ENCODE measurements around the gene MOCS1.
A peak's percentile ranks its signal among the peaks of the same experiment; 100 is the strongest.

The MOCS1 gene

DNA sequence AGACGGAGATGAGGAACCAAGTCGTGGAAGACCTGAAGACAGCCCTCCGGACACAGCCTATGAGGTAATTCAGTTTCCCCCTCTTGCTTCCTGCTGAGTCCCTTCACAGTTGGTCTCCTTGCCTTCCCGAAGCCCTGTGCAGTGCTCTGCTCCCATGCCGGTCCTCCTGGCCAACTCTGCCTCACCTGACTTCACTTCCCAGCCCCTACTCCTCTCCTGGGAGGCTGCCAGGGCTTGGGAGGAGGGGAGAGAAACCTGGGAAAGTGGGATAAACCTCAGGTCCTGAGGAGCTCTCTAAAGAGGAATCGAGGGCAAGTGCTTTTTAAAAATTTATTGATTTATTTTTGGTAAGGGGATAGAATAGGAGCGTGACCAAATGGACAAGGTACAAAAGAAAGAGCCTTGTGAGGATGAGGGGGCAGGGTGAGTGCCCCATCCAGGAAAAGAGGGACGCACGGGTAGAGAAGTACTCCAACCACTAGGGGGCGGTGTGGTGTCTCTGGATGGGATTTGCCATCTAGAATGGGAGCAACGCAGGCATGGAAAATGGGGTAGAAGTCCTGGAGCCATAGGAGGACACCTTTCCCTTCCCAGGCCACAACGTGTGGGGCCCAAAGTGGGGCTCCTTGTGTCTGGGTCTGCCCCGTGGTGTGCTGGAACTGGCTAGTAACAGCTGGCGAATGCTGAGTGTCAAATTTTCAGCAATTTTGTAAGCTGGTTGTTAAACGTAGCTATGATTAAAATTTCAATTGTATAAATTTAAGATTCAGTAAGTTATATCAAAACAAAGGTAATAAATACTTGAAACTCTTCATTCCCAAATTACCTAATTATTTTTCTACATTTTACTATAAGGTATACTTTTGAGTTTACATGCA, 69.0 kb downstream of the MOCS1 start:
- DNase-seq: peak; percentile 29

DNA sequence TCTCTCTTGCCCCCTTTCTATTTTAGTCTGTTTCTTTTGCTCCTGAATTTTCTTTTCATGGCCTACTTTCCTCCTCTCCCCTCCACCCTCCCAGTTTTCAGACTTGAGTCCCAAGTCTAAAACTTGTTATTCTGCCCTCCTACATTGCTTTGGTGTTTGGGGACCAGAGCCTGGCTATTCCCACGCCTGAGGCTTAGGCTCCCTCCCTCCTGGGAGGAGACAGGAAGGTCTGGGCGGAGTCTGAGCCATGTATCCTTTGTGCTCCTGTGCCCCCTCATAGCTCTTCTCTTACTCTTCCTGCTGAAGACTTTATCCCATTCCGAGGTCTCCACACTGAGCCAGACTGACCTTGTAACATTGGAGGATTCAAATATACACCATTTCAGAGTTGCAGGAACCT, 72.6 kb downstream of the MOCS1 start:
- no peak for DNase-seq

DNA sequence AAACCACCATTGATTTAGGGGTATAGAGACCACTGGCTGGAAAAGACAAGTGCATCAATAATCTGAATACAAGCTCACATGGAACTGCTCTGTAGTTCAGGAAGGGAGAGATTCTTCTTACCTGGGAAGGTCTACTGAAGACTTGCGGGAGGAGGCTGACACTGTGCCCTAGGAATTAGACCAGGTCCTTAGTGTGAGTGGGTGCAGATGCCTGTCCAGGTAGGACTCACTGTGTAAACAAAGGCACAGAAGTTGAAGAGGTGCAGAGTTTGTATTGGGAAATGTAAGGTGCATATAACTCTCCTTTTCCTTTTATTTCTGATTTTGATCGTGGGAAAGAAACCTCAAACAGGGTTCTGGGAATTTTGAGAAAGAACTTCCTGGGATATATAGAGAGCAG, 75.2 kb downstream of the MOCS1 start:
- DNase-seq: no peak

DNA sequence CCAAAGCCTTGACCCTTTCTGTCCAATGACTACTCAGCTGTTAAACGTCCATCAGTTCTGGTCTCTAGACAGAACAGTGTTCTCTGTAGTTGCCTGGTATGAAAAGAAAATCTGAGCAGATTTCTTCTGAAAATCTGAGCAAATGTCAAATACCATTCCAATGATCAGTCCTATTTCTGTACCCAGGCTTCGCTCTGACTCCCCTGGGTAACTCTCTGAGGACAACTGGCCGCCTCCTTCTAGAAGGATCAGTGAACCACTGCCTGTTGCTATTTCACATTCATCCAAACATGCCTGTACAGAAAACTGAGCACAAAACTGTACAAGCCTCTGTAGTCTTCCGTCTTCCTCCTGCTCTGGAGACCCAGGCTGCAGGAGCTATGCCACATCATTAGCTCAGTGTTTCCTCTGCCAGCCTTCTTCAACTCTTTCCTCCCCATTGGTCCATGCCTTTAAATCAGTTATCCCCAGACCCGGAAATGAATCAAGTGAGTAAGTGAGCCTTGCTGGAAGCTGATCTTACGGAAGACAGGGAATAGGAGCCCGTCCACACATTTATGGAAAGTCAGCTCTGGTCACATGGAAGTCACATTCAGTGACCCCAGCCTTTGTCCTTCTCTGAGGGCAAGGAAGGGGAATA, 78.8 kb downstream of the MOCS1 start:
- DNase-seq: no peak
